ENCODE results near the gene SESTD1.
A peak's percentile ranks its signal among the peaks of the same experiment; 100 is the strongest.

SESTD1 gene

GRCh38 chr2:179264368-179265081, at the start of gene SESTD1:
TSS of gene SESTD1 (minus strand) at chr2:179264832. CDS start at chr2:179191841, 72,991 bp downstream.
- no peak for DNase-seq (ENCODE audit: low read depth in 2 of 2)

- DNase-seq (ENCODE audit: low read depth in 2 of 2) = no peak
Measured at GRCh38 chr2:179313057-179313456, 48.4 kb upstream of the SESTD1 start.

GRCh38 chr2:179311101-179311500, 46.5 kb upstream of the SESTD1 start:
- DNase-seq (ENCODE audit: low read depth in 2 of 2) = no peak

- no peak for DNase-seq (ENCODE audit: low read depth in 2 of 2)
Measured at GRCh38 chr2:179307616-179308371, 43.2 kb upstream of the SESTD1 start.

GRCh38 chr2:179305125-179305524, 40.5 kb upstream of the SESTD1 start:
- DNase-seq (ENCODE audit: low read depth in 2 of 2) = no peak

GRCh38 chr2:179304424-179304823, 39.8 kb upstream of the SESTD1 start:
- DNase-seq (ENCODE audit: low read depth in 2 of 2) = no peak

- no peak for DNase-seq (ENCODE audit: low read depth in 2 of 2)
Measured at GRCh38 chr2:179302764-179303571, 38.3 kb upstream of the SESTD1 start.

- no peak for DNase-seq (ENCODE audit: low read depth in 2 of 2)
Measured at GRCh38 chr2:179302149-179302548, 37.5 kb upstream of the SESTD1 start.

GRCh38 chr2:179298666-179299065, 34.0 kb upstream of the SESTD1 start:
- DNase-seq (ENCODE audit: low read depth in 2 of 2) = no peak

- DNase-seq (ENCODE audit: low read depth in 2 of 2) = no peak
Measured at GRCh38 chr2:179297927-179298326, 33.3 kb upstream of the SESTD1 start.

- DNase-seq (ENCODE audit: low read depth in 2 of 2) = no peak
Measured at GRCh38 chr2:179290329-179290728, 25.7 kb upstream of the SESTD1 start.

GRCh38 chr2:179285060-179285459, 20.4 kb upstream of the SESTD1 start:
- DNase-seq (ENCODE audit: low read depth in 2 of 2) = no peak

GRCh38 chr2:179277429-179278196, 13.0 kb upstream of the SESTD1 start:
- no peak for DNase-seq (ENCODE audit: low read depth in 2 of 2)

- no peak for DNase-seq (ENCODE audit: low read depth in 2 of 2)
Measured at GRCh38 chr2:179275253-179276012, 10.8 kb upstream of the SESTD1 start.

GRCh38 chr2:179274749-179275148, 10.1 kb upstream of the SESTD1 start:
- no peak for DNase-seq (ENCODE audit: low read depth in 2 of 2)

GRCh38 chr2:179273461-179273962, 8.9 kb upstream of the SESTD1 start:
- no peak for DNase-seq (ENCODE audit: low read depth in 2 of 2)

- peak in 1 of 2 experiments; percentile 46 for DNase-seq (ENCODE audit: low read depth in 2 of 2)
Measured at GRCh38 chr2:179272406-179273192, 8.0 kb upstream of the SESTD1 start.

GRCh38 chr2:179270689-179271088, 6.1 kb upstream of the SESTD1 start:
- no peak for DNase-seq (ENCODE audit: low read depth in 2 of 2)

GRCh38 chr2:179268277-179268925, 3.8 kb upstream of the SESTD1 start:
- DNase-seq (ENCODE audit: low read depth in 2 of 2) = no peak
